ENCODE measurements around the gene ATXN10.
A peak's percentile ranks its signal among the peaks of the same experiment; 100 is the strongest.

Gene ATXN10

GRCh38 chr22:45864959-45865476 lies 193.4 kb downstream of the ATXN10 start:
- DNase-seq = no peak

- no peak for DNase-seq
These were observed 194.0 kb downstream of the ATXN10 start for GRCh38 chr22:45865561-45866125.

GRCh38 chr22:45866126-45866645 lies 194.6 kb downstream of the ATXN10 start:
- DNase-seq = no peak

- no peak for DNase-seq
These were observed 195.0 kb downstream of the ATXN10 start for GRCh38 chr22:45866646-45867117.

GRCh38 chr22:45867118-45867905 lies 195.7 kb downstream of the ATXN10 start:
- no peak for DNase-seq

- no peak for DNase-seq
These were observed 196.4 kb downstream of the ATXN10 start for GRCh38 chr22:45867906-45868555.

DNA sequence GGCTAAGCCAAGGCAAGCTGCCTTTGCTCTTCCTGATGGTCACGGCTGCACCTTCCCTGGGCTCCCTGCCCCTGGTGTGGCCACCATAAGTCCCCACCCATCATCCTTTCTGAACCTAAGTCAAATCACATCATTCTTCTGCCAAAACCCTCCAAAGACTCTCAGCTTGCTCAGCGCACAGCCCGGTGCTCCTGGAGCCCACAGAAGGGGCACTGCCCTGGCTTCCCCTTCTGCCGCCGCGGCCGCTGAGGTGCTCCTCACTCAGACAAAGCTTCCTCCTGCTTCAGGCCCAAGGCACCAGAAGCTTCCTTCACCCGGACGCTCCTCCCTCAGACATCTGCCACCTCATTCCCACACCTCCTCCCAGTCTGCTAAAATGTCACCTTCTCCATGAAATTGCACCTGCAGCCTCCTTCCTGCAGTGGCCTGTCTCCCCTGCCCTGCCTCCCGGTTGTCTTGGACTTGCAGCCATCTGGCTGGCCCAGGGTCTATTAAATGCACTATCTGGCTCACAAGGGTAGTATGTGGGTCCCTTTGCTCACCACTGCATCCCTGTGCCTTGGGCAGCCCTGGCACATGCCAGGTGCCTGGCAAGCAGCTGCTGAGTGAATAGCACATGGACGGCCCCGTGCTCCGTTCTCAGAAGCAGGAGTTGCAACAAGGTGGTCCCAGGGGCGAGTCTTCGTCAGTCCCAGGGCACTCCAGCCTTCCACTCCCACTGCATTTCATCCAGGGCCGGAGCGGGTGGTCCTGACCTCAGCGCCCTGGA lies 197.1 kb downstream of the ATXN10 start:
- no peak for DNase-seq

- no peak for DNase-seq
These were observed 197.8 kb downstream of the ATXN10 start for GRCh38 chr22:45869340-45869847.

- no peak for DNase-seq
These were observed 198.4 kb downstream of the ATXN10 start for GRCh38 chr22:45870011-45870410.

GRCh38 chr22:45871721-45872120 lies 200.1 kb downstream of the ATXN10 start:
- no peak for DNase-seq

DNA sequence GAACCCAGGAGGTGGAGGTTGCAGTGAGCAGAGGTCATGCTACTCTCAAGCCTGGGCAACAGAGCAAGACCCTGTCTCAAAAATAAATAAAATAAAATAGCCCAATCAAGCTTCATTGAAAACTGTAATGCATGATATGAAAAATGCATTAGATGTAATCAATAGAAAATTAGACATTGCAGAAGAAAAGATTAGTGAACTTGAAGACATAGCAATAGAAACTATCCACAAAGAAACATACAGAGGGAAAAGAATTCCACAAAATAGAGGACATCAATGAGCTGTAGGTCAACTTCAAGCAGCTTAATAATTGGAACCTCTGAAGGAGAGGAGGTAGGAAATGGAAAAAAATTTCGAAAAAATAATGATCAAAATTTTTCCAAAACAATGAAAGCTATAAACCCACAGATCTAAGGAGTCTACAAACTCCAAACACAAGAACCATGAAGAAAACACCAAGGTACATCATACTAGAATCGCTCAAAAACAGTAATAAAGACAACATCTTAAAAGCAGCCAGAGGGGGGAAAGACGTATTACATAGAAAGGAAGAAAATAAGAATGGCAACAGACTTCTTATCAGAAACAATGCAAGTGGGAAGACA lies 201.1 kb downstream of the ATXN10 start:
- no peak for DNase-seq

- DNase-seq = no peak
These were observed 204.8 kb downstream of the ATXN10 start for GRCh38 chr22:45876136-45877035.

DNA sequence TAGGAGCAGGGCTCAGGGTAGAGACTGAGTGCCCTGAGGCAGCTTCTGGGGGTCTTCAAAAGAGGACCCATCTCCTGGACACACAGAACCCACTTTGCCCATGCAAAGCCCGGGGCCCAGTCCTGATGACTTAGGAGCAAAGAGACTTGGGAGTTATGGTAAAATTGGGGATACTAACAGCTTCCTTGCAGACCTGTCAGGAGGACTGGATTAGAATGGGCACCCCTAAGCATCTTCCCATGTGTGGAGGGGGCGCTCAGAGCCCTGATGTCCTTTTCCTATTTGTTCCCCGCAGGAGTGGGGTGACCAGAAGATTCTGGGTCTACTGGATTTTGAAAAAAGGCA lies 205.4 kb downstream of the ATXN10 start:
- DNase-seq = no peak

GRCh38 chr22:45877651-45878050 lies 206.0 kb downstream of the ATXN10 start:
- DNase-seq = no peak

DNA sequence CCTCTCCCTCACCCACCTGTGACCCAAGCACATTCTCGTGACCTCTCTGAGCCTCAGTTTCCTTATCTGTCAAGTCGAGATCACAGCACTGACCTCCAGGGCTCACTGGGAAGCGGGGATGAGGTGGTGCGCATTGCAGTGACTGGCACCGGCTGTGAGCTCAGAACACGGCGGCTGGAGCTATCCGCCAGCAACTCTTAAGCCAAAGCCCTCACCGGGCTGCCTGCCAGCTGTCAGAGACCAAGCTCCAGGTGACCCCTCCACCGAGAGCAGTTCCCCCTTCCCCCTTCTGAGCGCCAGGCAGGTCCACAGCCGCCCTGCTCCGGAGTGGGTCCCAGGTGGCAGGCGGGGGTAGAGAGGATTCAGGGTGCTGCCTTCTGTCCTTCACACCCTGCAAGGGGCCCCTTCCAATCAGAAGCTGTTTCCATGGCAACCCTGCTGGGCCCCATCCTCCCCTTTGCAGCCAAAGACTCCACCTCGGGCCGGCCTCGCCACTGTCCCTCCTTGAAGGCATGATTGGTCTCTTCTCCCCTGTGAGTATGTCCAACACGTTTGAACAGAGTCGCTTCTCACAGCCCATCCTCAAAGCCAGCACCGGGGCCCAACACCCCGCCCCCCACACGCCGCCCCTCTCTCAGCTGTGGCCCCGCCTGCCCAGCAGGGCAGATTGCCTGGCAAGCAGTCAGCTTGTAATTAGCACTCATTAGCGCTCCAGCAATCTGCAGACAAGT lies 206.6 kb downstream of the ATXN10 start:
- peak; percentile 33 to 69 for DNase-seq

DNA sequence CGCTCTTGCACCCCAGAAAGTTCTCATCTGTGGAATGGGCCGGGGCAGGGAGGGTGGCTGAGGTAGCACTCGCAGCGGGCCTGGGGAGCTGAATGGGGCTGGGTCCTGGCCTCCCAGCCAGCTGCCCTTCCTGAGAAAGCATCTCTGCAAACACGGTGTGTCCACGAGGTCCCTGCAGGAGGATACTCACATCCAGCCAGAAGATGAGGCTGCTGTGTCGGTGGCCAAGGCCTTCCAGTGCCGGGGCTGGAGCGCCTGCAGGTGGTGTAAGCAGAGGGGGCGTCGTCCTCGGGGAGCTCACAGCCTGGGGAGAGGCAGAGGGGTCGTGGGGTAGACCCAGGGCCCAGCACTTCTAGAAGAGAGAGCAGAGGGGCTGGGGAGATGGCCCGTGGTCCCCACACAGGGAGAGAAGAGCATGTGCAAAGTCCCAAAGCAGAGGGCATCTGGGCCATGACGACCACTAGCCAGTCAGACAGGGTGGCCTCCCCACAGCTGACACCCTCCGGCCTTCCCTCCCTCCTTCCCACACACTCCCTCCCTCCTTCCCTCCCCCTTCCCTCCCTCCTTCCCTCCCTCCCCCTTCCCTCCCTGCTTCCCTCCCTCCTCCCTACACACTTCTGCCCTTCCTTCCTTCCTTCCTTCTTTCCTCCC lies 207.4 kb downstream of the ATXN10 start:
- no peak for DNase-seq

DNA sequence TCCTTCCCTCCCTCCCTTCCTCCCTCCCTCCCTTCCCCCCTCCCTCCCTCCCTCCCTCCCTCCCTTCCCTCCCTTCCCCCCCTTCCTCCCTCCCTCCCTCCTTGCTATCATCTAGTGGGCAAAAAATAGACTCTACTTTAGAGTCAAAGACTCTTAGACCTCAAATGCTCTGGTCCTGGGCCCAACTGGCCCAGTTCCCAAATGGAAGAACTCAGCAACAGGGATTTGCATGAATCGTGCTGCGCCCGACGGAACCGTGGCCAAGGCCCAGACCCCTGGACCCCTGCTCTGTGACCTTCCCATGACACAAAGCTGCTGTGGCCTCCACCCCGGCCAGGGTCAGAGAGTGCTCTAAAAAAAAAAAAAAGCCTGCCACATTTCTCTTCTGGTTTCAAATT lies 207.9 kb downstream of the ATXN10 start:
- no peak for DNase-seq

DNA sequence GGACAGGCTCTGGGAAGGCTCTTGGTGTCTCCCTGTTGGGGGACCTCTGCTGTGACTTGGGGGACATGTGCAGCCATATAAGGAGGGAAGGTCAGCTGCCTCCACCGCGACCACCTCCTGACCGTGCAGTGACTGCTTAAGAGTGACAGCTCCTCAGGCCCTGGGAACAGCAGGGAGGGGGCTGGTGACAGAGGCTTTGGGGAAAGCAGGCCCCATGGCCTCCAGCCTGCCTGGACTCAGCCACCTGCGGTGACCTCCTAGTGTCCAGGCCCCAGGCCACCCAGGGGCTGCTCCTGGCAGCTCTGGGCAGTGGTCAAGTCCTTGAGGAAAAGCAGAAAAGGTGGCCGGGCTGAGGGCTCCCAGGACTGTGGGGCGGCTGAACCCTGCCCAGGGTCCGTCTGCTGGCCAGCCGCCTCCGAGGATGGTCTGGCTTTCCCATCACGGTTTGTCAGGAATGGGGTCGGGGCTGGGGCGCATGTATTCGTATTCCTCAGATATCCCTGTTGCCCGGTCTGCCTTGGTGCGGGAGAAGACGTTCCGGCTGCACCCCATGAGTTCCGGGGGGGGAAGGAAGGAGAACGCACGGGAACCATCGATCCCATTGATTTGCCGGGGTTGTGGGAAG lies 208.6 kb downstream of the ATXN10 start:
- no peak for DNase-seq

All from NCI-H2081 (cell line).